H1 (cell line): Measurements from ENCODE around the gene LNX2. TPM values are rescaled to one million over a fixed set of nuclear protein-coding genes. Genes with fewer than 3 reads are reported as not detected.

ENCODE experiments used
- BCL11A ChIP-seq, 2 experiments: IDR thresholded peaks; one replicate each; pipeline ENCODE4 v1.6.1; 2011; ENCODE audit warnings: low read depth in 2 of 2, low read length in 2 of 2, mild to moderate bottlenecking in 2 of 2
- CHD7 ChIP-seq: fragments of 300-600 bp; sonication (generic); IDR thresholded peaks from 2 replicates; pipeline ENCODE4 v1.7.1; 2012; ENCODE audit warnings: low read length, moderate library complexity, mild to moderate bottlenecking, inconsistent platforms; ENCODE audit not compliant: insufficient replicate concordance
- CTCF ChIP-seq, 3 experiments: IDR thresholded peaks; 1 replicate in 2 of 3; 2 replicates in 1 of 3; pipeline versions ENCODE4 v1.5.1 to v1.6.1; 2011; ENCODE audit warnings: low read length in 3 of 3, mild to moderate bottlenecking in 3 of 3, inconsistent platforms in 2 of 3, low read depth in 1 of 3, moderate library complexity in 1 of 3; ENCODE audit not compliant: insufficient read depth in 1 of 3; ENCODE audit errors: control extremely low read depth in 1 of 3
- EGR1 ChIP-seq: IDR thresholded peaks from 2 replicates; pipeline ENCODE4 v1.6.1; 2011; ENCODE audit warnings: low read depth, low read length, borderline replicate concordance
- KDM5A ChIP-seq: fragments of 200-600 bp; IDR thresholded peaks from 2 replicates; pipeline ENCODE4 v1.7.1; 2012; ENCODE audit warnings: mild to moderate bottlenecking, low read length, inconsistent platforms, mixed read lengths
- PHF8 ChIP-seq: fragments of 200-600 bp; sonication (generic); conservative IDR thresholded peaks from 2 replicates; pipeline ENCODE4 v1.7.1; 2012; ENCODE audit warnings: low read depth, mild to moderate bottlenecking, inconsistent platforms, low read length, moderate library complexity
- RAD21 ChIP-seq, 2 experiments: IDR thresholded peaks in 1 of 2; conservative IDR thresholded peaks in 1 of 2; 2 replicates each; pipeline ENCODE4 v1.6.1; 2011; ENCODE audit warnings: low read depth in 2 of 2, low read length in 2 of 2, improper control_type of control experiment in 1 of 2, inconsistent platforms in 1 of 2, mild to moderate bottlenecking in 1 of 2, moderate library complexity in 1 of 2
- RBBP5 ChIP-seq: IDR thresholded peaks from 2 replicates; pipeline ENCODE4 v1.7.1; 2012; ENCODE audit warnings: low read depth, mild to moderate bottlenecking, inconsistent platforms, low read length, moderate library complexity, borderline replicate concordance
- polyA plus RNA-seq, 7 experiments: library from polyadenylated mRNA; depleted of rRNA in 3 of 7; stranded (reverse) in 5 of 7; unstranded in 2 of 7; fragments of >200 nt in 5 of 7; fragments of 200-250 nt in 2 of 7; gene quantifications; 1 replicate in 5 of 7; 2 replicates in 1 of 7; 4 replicates in 1 of 7; pipeline versions ENCODE4 v1.2.1 to v1.2.3, GENCODE V29; 2011 to 2013; ENCODE audit warnings: missing spikeins in 2 of 7, mixed read lengths in 2 of 7
- total RNA-seq: library from RNA; stranded (reverse); fragmentation: NEBNext Ultra II Directional; extraction: Animal tissue kit (Norgen Biotek cat#: 25700); gene quantifications from 2 replicates; pipeline ENCODE4 v1.2.1, GENCODE V29; 2021

The LNX2 gene
- total and polyA plus RNA-seq, 2 of the 8 experiments (the other 6 are each of a cell fraction or from before 2014, with no cell fraction given): 6.4 to 13.9 TPM

- TF ChIP-seq CHD7 (no peak), PHF8 (no peak), CTCF (IDR thresholded peaks at IDR 0.05; ENCODE audit: control extremely low read depth in 1 of 3, insufficient read depth in 1 of 3, low read depth in 1 of 3, low read length in 3 of 3) (no peak), RBBP5 (no peak), BCL11A (IDR thresholded peaks at IDR 0.05; ENCODE audit: low read depth in 2 of 2, low read length in 2 of 2) (no peak), KDM5A (no peak), EGR1 (no peak), RAD21 (IDR thresholded peaks at IDR 0.05 in 1 of 2, conservative IDR thresholded peaks at IDR 0.05 in 1 of 2; ENCODE audit: low read depth in 2 of 2, low read length in 2 of 2) (no peak)
Observed at GRCh38 chr13:27574661-27575060, 45.7 kb downstream of the LNX2 start (continued).
